Activated CD4-positive, alpha-beta T cell treated with anti-CD3 and anti-CD28 coated beads, Interleukin-2, Interleukin-4, amounts not matched to agents 100 ng/mL and 50 ng/mL, durations not matched to agents 16 hours and 8 hours (primary cell): ENCODE data around the gene NBAS.

ENCODE experiments used
- DNase-seq: peaks from one replicate; pipeline ENCODE4 v3.0.0-alpha.2; 2020; ENCODE audit warnings: low spot score

NBAS gene

DNA sequence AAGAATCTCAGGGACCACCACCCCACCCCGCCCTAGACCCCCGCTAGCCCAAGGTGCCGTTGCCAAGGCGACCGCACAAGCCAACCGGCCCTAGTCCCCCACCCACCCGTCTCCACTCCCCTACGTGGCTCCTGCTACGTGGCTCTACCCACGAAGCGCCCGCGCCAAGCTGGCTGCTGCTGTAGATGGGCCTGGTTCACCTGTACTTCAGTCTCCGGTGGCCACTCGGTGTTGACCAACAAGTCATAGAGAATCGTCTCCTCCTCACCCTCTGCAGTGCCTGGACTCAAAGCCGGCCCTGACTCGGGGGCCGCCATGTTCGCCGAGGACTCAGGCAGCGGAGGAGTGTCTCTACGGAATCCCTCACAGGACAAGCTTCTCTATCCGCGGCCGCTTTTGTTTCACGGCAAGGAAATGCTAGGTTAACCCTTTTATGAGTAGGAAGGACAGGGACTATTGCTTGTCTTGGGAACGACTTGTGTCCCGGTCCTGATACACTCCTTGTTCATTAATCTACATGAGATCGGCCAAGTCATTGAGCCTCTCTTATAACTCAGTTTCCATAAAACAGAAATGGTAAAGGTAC lies at the start of gene NBAS:
Gene NBAS (minus strand): TSS at position 347 of the 586 bp plus-strand sequence. CDS start 30 bp downstream, at position 317.
- DNase-seq, result peak; percentile 89

DNA sequence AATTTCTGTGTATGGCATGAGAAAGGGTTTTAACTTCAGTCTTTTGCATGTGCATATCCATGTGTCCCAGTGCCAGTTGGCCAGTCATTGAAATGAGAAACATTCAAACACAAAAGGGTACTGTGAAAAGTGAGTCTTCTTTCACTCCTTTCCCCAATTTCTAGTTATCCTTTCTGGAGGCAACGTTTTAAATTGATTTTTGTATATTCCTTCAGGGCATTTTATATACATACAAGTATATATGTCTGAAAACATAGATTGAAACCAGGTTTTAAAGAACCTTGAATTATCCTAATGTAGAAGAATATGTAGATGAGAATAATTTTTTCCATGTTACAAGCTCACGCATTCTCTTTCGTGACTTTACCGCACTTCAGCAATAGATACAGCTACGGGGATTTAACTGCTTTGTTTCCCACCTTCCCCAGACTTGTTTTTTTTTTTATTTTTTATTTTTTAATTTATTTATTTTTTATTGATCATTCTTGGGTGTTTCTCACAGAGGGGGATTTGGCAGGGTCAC lies 49.4 kb upstream of the NBAS start:
- no peak for DNase-seq

DNA sequence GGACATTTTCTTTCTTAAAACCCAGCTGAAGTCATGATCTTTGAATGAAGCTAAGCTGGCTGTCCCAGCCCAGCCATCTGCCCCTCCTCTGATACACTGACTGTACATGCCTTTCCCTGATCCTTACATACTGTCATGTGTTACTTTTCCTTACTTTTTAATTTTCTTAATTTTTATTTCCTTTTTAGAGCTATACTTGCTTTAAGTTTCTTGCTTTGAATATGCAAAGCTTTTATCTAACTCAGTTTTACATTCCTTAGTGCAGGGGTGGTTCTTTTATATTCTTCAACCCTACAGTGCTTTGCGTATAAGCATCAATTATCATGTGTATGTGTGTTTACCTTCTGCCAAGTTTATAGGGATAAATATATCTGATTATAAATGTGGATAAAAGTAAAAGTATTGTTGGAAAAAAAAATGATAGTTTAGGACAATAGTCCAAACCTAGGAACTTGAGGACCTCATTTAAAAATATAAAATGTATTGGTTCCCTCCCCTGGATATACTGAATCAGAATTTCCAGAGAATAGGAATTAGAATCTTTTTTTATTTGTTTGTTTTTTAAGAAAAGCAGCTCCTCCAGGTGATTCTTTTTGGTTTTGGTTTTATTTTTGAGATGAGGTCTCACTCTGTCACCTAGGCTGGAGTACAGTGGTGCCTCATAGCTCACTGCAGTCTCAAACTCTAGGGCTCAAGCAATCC lies 48.4 kb upstream of the NBAS start:
- no peak for DNase-seq

DNA sequence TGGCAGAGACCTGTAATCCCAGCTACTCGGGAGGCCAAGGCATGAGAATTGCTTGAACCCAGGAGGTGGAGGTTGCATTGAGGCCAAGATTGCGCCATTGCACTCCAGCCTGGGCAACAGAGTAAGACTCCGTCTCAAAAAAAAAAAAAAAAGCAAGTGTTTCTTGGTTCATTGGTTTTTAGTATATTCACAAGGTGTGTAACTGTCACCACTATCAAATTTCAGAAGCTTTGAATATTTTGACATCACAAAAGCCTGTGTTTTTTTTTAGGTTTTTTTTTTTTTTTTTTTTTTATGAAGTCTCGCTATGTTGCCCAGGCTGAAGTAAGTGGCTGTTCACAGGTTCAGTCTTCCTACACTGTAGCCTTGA lies 47.2 kb upstream of the NBAS start:
- no peak for DNase-seq

DNA sequence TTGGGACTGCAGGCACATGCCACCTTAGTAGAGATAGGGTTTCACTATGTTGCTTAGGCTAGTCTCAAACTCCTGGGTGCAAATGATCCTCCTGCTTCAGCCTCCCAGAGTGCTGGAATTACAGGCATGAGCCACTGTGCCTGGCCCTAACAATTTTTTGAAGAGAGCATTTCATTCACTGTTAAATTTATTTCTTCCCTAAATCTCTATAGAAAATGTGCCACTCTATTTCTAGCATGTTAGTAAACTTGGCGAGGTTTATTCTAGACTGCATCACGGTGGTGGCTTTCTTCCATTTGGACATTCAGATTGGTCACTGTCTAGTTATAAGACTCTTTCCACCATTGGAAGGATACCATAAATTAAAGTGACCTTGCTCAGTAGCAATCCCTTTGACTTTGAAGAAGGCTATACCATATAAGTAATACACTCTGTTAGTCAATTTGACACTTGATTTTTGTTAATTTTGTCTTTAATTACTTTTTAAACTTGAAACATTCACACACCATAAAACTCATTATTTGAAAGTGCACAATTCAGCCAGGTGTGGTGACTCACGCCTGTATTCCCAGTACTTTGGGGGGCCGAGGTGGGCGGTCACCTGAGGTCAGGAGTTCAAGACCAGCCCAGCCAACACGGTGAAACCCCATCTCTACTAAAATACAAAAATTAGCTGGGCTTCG lies 46.7 kb upstream of the NBAS start:
- DNase-seq, result no peak

DNA sequence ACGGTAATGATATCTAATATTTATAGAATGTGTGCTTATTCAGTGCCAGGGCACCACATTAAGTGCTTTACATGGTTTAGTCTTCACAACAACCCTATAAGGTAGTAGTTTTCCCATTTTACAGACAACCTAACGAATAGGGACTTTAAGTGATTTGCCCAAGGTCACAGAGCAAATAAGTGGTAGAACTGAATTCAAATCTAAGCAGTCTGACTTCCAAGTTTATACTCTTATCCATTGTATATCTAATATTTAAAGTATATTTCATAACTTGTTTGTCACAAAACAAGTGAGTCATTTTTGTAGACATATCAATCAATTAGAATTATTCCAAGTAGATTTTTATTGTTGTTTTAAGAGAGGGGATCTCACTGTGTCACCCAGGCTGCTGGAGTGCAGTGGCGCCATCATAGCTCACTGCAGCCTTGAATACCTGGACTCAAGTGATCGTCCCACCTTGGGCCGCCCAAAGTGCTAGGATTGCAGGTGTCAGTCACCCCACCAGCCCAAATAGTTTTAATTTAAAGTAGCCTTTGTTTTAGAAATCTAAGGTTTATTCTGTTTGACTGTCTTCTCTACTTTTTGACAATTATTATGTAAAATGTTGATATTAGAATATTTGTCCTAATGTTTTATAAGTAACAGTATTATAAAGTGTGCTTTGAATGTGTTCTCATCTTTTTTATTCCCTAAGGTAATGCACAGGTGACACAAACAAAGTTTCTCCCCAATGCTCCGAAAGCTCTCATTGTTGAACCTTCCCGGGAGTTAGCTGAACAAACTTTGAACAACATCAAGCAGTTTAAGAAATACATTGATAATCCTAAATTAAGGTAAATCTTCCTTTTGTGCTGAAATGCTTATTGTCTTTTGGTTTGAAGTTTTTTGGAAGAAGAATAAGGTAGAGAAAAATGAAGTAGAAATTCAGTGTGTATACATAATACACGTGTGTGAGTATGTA lies 45.6 kb upstream of the NBAS start:
- DNase-seq, result no peak

DNA sequence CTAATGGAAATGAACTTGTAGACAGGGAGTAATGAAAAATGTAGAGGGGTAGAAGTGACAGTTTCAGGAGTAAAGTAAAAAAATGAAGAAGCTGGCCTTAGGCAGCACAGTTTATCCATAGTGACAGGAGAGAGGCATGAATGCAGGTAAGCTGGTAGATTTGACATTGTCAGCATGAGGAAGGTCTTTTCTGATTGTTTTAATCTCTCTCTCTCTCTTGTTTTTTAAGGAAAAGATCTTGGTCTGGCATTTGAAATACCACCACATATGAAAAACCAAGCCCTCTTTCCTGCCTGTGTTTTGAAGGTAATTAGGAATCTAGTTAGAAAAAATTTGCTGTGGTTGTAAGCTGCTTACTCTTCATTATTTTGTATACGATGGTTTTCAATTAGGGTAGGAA lies 44.6 kb upstream of the NBAS start:
- no peak for DNase-seq

DNA sequence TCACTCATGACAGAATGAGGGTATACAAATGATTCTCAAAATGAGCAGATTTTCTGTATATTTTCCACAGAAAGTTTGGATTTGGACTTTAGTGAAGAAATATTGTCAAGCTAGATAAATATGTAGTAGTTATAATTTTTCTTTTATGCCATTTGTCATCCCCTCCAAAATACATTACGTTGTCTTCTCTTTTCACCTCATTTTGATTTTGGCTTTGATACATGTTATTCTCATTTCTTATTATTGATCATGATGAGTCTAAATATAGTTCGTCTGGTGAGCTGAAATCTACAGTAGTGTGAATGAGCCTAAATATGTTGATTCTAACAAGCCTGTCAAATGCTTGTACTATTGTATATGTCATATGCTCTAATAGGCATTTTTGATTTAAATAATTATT lies 42.8 kb upstream of the NBAS start:
- no peak for DNase-seq

DNA sequence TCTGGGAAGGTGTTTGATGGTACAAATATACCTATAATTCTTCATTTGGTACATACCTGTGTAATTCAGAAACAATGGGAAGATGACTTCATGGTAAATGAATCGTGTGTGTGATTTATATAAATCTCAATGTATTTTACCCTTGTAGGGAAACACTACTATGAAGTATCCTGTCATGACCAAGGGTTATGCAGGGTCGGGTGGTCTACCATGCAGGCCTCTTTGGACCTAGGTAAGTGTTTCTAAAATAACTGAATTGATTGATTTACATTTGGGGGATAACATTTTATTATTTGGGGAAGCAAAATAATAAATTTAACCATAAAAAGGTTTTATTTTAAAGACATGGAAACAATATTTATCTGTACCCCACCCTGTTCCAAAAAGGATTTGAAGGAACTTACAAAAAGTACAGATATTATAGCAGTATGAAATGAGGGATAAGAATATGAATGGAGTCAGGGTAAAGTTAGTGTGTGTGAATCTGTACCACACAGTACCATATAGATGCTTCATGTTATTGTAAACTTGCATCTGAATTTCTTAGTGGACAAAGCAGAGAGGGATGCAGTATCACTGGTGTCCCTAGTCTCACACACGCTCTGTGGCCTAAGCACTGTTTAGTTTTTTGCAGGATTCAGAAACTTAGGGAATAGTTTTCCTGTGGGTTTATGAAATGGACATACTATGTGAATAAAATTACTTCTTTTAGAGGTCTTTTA lies 42.1 kb upstream of the NBAS start:
- no peak for DNase-seq

DNA sequence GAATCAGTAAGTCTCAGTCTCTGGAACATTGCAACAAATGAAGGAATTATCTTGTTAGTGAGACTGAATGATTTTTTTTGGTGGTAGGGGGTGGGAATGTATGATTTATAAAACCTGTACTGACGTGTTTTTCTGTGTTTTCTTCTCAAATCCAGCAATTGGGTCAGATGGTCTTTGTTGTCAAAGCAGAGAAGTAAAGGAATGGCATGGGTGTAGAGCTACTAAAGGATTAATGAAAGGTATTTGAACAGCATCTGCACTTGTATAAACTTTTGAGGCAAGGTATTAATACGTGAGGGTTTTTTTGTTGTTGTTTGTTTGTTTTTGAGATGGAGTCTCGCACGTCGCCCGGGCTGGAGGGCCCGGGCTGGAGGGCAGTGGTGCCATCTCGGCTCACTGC lies 41.3 kb upstream of the NBAS start:
- no peak for DNase-seq

DNA sequence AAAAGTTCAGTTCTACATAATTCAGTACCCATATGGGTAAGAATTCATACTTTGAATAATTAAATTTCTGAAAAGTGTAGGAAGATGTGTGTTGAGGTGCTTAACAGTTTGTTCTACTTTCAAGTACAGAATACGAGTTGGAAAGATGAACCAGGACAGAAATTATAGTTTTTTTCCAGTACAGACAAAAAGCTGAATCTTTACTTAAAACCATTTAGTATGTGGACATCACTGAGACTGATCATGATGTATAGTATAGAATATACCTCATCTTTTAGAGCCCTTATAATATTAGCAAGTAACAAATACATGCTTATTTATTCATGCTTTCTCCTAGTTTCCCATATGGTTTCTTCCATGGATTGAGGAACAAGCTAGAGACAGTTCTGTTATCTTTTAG lies 40.5 kb upstream of the NBAS start:
- no peak for DNase-seq

DNA sequence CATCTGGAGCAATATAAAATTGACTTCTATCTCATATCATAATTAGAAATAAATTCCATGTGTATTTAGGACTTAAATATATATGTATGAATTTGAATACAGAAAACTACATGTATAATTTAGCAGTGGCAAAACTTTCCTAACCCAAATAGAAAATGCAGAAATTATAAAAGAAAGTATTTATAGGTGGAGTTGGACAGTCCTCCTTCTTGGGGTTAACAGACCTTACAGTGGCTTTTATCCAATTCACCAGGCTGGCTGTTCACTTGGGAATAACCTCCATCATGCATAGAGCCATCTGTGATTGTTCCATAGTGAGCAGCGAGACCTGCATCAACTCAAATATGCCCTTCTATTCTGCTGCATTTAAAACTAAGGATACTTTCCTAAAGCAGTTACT lies 38.9 kb upstream of the NBAS start:
- DNase-seq, result no peak

DNA sequence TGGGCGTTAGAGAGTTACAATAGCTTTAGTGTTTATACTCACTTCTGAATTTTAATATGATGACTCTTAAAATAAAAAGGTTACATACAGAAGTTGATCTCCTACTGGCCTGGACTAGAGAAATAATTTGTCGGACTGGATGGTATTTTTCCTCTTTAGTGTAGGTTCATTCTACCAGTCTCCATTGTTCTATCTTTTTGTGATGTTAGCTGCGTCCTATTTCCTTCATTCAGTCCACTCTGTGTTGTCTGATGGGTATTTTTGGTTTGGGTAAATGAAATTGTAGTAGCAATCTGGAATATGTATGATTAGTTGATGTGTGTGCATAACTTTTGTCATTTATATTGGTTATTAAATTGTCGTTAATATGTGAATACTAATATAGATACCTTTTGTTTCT lies 35.8 kb upstream of the NBAS start:
- no peak for DNase-seq

DNA sequence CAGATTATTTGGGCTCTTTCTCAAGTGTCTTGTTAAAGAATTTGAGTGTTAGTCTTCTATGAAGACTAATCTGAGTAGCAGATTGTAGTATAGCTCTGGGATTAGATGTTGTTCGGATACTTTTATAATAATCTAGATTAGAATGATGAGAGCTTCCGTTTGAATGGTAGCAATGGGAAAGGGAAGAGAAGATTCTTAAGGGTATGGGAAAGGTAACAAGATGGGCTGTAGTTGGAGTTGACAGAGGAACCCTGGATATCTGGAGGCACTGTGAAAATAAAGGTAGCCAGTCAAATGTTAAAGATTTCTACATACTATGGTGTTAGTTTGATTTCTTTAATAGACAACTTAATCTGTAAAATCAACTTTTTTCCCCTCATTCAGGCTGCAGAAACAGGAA lies 35.2 kb upstream of the NBAS start:
- DNase-seq, result no peak

DNA sequence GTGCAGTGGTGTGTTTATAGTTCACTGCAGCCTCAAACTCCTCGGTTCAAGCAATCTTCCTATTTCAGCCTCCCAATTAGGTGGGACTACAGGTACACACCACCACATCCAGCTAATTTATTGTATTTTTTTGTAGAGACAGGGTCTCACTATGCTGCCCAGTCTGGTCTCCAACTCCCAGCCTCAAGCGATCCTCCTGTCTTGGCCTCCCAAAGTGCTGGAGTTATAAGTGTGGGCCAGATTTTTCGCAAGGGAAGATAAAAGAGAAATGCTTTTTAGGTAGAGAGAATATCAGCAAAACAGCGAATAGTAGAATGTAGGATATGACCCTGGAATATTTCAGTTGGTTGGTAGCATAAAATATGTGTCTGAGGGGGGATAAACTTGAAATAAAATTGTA lies 34.8 kb upstream of the NBAS start:
- no peak for DNase-seq

DNA sequence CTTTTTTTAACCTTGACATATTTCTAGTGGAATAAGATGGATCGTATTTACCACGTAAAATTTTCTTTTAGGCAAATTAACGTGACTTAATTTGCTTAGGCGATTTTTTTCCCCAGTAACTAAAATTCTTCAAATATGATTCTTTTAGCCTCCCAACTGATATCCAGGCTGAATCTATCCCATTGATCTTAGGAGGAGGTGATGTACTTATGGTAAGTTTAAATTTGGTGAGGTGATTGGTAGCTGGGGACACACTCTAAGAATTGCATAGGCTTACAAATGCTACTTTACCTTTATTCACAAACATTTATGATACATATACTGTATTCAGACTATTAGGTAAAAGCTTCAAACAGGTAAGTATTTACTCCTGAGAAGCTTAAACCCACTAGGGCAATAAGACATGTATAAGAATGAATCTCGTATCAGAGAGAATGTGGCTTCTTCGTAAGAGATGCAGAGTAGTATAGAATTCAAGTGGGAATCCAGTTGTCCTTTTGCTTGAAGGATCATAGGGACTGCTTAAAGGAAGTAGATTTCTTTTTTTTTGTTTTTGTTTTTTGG lies 34.3 kb upstream of the NBAS start:
- DNase-seq, result no peak

DNA sequence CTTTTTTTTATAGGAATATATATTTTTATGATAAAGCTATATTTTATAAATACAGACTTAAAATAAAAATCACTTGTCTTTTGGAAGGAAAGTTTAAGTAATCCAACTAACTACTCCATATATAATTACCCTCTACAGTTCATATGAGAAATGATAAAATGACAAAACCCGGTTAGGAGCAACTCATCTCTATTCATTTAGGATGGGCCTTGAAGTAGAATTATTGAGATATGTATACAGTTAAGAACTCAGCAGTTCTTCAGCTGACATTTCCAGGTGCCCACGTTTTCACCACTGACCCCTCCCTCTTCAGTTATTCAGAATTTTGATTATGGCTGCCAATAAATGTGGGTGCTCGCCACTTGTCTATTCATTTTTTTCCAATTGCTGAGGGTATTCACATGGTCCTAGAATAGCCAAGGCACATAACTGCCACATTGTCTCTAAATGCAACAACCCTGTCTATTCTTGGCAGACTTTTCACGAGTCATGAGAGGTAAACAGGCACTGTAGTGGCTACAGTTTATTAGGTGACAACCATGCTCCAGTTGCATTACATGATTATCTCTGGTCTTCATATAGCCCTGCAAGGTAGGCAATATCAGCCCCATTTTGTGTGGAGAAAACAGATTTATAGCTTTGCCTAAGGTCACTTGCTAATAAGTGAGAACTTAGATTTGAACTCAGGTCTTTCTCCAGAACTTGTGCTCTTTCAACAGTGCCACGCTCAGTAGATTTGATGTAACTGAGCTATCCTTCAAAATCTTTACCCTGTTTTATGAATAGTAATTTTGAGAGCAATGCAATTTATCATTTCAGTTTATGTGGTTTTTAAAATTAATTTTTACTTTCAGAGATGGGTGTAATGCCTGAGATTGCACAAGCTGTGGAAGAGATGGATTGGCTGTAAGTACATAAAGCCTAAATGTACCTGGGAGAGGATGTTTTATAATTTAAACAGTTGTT lies 33.4 kb upstream of the NBAS start:
- no peak for DNase-seq

DNA sequence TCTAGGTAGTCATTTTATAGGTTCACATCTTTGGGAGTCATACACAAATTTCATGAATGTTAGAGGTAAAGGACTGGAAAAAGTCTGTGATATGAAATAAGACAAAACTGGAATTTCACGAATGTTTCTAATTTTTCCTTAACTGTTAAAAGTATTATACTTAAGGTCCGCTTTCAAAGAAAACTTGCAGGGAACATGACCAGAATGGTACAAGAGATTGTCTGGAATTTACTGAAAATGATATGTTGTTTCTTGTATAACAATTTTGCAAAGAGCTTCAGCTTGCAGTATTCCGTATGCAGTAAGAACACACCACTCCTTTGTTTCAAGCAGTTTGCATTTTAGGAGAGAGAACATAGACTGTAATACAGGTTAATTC lies 32.2 kb upstream of the NBAS start:
- no peak for DNase-seq

DNA sequence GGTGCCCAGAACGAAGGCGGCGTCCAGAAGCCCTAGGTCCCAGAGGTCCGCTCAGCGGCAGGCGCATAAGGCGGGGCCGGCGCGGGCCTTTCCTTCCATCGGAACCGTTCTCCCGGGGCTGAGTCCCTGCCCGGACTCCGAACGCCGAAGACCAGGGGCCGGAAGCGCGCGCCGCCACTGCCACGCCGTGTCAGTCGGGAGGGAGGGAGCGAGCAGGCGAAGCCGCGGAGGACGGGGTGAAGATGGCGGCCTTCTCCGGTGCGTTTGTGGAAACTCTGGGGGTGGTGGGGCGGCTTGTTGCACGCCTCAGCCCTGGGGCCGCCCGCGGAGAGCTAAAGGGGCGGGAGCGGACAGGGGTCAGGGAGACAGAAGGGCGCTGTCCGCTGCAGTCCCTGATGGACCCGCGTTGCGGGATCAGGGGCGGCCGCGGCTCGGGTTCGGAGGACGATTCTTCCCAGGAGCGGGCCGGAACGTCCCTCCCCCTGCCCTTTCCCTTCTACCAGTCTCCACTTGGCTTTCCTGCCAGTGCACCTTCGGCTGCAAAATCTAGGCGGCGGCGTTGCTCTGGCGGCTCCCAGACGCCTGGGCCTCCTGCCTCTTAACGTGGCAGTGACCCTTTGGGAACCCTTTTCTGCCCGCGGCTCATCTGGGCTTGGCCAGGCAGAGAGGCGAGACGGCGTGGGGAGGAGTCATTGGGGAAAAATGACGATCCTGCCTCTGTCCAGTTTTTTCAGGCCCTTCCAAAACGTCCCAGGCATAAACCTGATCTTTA lies 30.7 kb upstream of the NBAS start, which contains the start of gene DDX1:
Gene DDX1 (plus strand): TSS at position 177 of the 772 bp plus-strand sequence. CDS start 66 bp downstream, at position 243.
- DNase-seq, result peak; percentile 87
